ENCODE data around the gene ZBTB16.

Gene ZBTB16

DNA sequence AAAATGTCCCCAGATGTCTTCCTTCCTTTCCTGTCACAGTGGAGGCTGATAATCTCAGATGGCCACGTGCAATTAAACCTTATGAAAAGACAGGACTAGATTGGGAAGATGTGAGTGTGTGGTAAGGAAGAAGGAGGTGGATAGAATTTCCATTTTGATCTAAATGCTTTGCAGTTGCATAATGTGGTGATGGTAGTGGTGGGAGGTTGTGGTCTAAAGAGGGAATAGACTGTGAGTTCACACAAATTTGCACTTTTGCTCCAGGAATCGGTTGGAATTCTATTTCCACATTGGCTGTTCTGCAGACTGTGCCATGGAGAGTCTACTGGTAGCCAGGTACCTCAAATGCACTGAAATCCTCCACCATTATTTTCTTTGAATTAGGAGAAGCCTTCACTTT is 93.3 kb downstream of the ZBTB16 start:
- H3K4me1 ChIP-seq (ENCODE audit: low read depth, poor library complexity, severe bottlenecking) = no peaks in the 10 kb centered on the region

DNA sequence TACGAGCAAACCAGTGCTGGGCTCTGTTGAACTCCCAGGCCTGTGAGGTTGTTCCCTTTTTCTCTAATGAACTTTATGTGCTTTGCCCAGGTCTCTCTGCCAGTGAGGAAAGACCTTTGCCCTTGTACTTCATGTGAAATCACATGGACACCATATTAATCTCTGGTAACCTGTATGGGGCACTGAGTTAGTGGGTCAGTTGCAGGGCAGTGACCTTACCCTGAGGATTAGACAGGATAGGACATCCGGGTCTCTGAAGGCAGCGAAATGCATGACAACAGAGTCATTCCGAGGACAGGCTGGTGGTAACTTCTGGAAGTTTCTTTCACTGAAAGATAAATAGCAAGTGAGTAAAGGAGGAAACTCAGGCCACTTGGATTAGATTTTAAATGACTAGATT is 93.7 kb downstream of the ZBTB16 start:
- Histone ChIP-seq H3K4me1 (ENCODE audit: low read depth, poor library complexity, severe bottlenecking) (no peaks in the 10 kb centered on the region), H3K79me2 (ENCODE audit: insufficient read depth, low read depth) (no peaks in the 10 kb centered on the region), H3K4me2 (no peak overlapping the region), H3K4me3 (IDR thresholded peaks at IDR 0.05; ENCODE audit: insufficient read depth, low read depth, low read length) (no peak overlapping the region), H3K36me3 (ENCODE audit: insufficient read depth) (no peaks in the 10 kb centered on the region), H4K20me1 (ENCODE audit: insufficient read depth) (no peaks in the 10 kb centered on the region), H3K9ac (no peak overlapping the region), H3K27me3 (ENCODE audit: insufficient read depth, low read depth) (no peaks in the 10 kb centered on the region), H3K27ac (no peak overlapping the region), H2AFZ (ENCODE audit: low read depth) (no peak overlapping the region)
- TF ChIP-seq, protein P1, sequence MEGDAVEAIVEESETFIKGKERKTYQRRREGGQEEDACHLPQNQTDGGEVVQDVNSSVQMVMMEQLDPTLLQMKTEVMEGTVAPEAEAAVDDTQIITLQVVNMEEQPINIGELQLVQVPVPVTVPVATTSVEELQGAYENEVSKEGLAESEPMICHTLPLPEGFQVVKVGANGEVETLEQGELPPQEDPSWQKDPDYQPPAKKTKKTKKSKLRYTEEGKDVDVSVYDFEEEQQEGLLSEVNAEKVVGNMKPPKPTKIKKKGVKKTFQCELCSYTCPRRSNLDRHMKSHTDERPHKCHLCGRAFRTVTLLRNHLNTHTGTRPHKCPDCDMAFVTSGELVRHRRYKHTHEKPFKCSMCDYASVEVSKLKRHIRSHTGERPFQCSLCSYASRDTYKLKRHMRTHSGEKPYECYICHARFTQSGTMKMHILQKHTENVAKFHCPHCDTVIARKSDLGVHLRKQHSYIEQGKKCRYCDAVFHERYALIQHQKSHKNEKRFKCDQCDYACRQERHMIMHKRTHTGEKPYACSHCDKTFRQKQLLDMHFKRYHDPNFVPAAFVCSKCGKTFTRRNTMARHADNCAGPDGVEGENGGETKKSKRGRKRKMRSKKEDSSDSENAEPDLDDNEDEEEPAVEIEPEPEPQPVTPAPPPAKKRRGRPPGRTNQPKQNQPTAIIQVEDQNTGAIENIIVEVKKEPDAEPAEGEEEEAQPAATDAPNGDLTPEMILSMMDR (conservative IDR thresholded peaks at IDR 0.05; ENCODE audit: low read depth, low read length) = no peak

More for the DNA sequence above, 93.3 kb downstream of the ZBTB16 start:
- Histone ChIP-seq H3K36me3 (ENCODE audit: insufficient read depth) (no peaks in the 10 kb centered on the region), H2AFZ (ENCODE audit: low read depth) (no peak overlapping the region), H3K9ac (no peak overlapping the region), H3K4me2 (no peak overlapping the region), H3K27ac (no peak overlapping the region), H3K4me3 (IDR thresholded peaks at IDR 0.05; ENCODE audit: insufficient read depth, low read depth, low read length) (no peak overlapping the region), H4K20me1 (ENCODE audit: insufficient read depth) (no peaks in the 10 kb centered on the region), H3K27me3 (ENCODE audit: insufficient read depth, low read depth) (no peaks in the 10 kb centered on the region), H3K79me2 (ENCODE audit: insufficient read depth, low read depth) (no peaks in the 10 kb centered on the region)
- TF ChIP-seq, protein P1 (conservative IDR thresholded peaks at IDR 0.05; ENCODE audit: low read depth, low read length) = no peak

DNA sequence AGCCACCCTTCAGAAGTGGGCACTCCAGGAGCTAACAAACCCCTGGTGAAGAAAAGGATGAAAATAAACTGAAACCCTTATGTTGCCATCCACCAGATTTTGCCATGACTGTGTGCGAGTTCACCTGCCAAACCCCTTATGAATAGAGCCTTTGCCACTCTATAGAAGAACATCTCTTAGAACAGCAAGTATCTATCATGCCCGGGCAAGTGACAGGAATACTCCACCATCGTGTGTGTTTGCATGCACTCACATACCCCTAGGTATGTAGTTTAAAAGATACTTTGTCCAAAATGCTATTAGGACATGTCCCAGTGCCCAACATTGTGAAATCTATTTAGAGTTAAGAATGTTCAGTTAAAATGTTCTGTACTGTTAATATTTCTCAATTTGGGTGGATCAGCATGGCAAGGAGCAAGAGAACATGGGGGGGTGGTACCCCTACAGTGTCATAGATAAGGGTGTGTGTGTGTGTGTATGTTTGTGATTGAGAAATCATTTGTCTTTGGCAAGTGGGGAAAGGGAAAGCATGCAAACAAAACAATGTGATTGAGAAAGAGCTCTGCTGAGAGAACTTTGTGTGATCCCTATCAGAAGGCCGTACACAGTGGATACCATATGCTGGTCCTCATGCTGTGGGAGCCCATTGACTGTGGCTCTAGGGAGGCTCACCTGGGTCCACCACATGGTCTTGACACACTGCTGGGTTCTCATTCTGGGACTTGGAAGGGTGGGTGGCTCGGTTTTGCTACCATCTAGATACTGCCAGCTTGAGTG is 94.9 kb downstream of the ZBTB16 start:
- Histone ChIP-seq H4K20me1 (ENCODE audit: insufficient read depth) (no peaks in the 10 kb centered on the region), H3K9ac (no peak overlapping the region), H3K36me3 (ENCODE audit: insufficient read depth) (no peaks in the 10 kb centered on the region), H2AFZ (ENCODE audit: low read depth) (no peak overlapping the region), H3K4me3 (IDR thresholded peaks at IDR 0.05; ENCODE audit: insufficient read depth, low read depth, low read length) (no peak overlapping the region), H3K27me3 (ENCODE audit: insufficient read depth, low read depth) (no peaks in the 10 kb centered on the region), H3K27ac (no peak overlapping the region), H3K4me1 (ENCODE audit: low read depth, poor library complexity, severe bottlenecking) (peaks cover 5% of the 10 kb centered on the region), H3K79me2 (ENCODE audit: insufficient read depth, low read depth) (no peaks in the 10 kb centered on the region), H3K4me2 (no peak overlapping the region)
- TF ChIP-seq, protein P1 (conservative IDR thresholded peaks at IDR 0.05; ENCODE audit: low read depth, low read length) = no peak

DNA sequence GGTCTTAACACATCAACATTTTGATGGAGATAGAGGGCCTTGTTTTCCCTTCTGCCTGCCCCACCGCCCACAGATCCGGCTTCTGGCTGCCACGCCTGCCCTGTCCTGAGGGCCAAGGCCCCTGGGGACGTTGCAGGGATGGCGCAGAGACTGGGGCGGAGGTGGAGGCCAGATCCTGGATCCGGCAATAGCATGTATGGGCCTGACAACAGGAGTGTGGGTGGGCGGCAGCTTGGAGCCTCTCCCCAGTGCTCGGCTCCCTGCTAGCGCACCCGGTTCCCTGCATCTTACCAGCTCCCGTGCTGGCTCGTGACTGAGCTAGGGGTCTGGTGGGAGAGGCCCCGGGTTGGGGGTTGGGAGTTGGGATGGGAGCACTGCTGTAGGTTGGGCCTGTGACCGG is 95.6 kb downstream of the ZBTB16 start:
- H4K20me1 ChIP-seq (ENCODE audit: insufficient read depth) = no peaks in the 10 kb centered on the region

More for the DNA sequence above, 95.6 kb downstream of the ZBTB16 start:
- H3K4me2 ChIP-seq = no peak overlapping the region
- TF ChIP-seq, protein P1 (conservative IDR thresholded peaks at IDR 0.05; ENCODE audit: low read depth, low read length) = no peak
- no peak overlapping the region for H3K27ac ChIP-seq
- peaks cover 10% of the 10 kb centered on the region for H3K4me1 ChIP-seq (ENCODE audit: low read depth, poor library complexity, severe bottlenecking)
- no peaks in the 10 kb centered on the region for H3K79me2 ChIP-seq (ENCODE audit: insufficient read depth, low read depth)
- H3K4me3 ChIP-seq (IDR thresholded peaks at IDR 0.05; ENCODE audit: insufficient read depth, low read depth, low read length) = no peak overlapping the region
- no peaks in the 10 kb centered on the region for H3K36me3 ChIP-seq (ENCODE audit: insufficient read depth)
- no peak overlapping the region for H2AFZ ChIP-seq (ENCODE audit: low read depth)
- H3K9ac ChIP-seq = no peak overlapping the region
- no peaks in the 10 kb centered on the region for H3K27me3 ChIP-seq (ENCODE audit: insufficient read depth, low read depth)
